Ectodermal cell (in vitro differentiated cells): ENCODE measurements around the gene ADGRL2.
"Not testable (repeated sequence)": the region's sequence is repeated elsewhere in the genome, so short reads cannot be mapped to it uniquely, and the experiment has no call there.

ENCODE experiments used
- H3K27ac ChIP-seq: 2 replicates; pipeline ENCODE4 v1.7.0; 2013; ENCODE audit warnings: mild to moderate bottlenecking, low read depth, low read length; ENCODE audit not compliant: insufficient read depth, poor library complexity, severe bottlenecking
- H3K27me3 ChIP-seq: 2 replicates; pipeline ENCODE4 v1.7.0; 2013; ENCODE audit warnings: mild to moderate bottlenecking, low read length; ENCODE audit not compliant: insufficient read depth, control insufficient read depth, poor library complexity, severe bottlenecking
- H3K36me3 ChIP-seq: one replicate; pipeline ENCODE4 v1.7.0; 2013; ENCODE audit warnings: low read length; ENCODE audit not compliant: control insufficient read depth, insufficient read depth
- H3K4me1 ChIP-seq: one replicate; pipeline ENCODE4 v1.7.0; 2013; ENCODE audit warnings: low read length; ENCODE audit not compliant: control insufficient read depth, insufficient read depth
- H3K4me3 ChIP-seq: 2 replicates; pipeline ENCODE4 v1.7.0; 2013; ENCODE audit warnings: low read depth, low read length, control low read depth; ENCODE audit not compliant: insufficient read depth
- H3K9me3 ChIP-seq: 2 replicates; pipeline ENCODE4 v1.7.0; 2013; ENCODE audit warnings: mild to moderate bottlenecking, low read length, moderate library complexity; ENCODE audit not compliant: control insufficient read depth
- WGBS, 2 experiments: methylation state at CpG; one replicate each; pipeline ENCODE4 v1.1.7; 2013; ENCODE audit warnings: missing lambda C conversion rate in 2 of 2; 5-methylcytosine and 5-hydroxymethylcytosine counted together

The ADGRL2 gene

GRCh38 chr1:81873946-81874345 is 73.2 kb downstream of the ADGRL2 start:
- H3K9me3 ChIP-seq = no peaks in the 10 kb centered on the region
- peaks cover 6% of the 10 kb centered on the region for H3K4me1 ChIP-seq
- no peaks in the 10 kb centered on the region for H3K36me3 ChIP-seq
- WGBS, 2 experiments = 86 to 95% methylated on average over 1 of the region's 1 CpG
- H3K27me3 ChIP-seq = no peaks in the 10 kb centered on the region
- H3K27ac ChIP-seq = no peak overlapping the region
- no peak overlapping the region for H3K4me3 ChIP-seq

- 74 to 88% methylated on average over 1 of the region's 1 CpG for WGBS, 2 experiments
- no peaks in the 10 kb centered on the region for H3K36me3 ChIP-seq
- H3K27ac ChIP-seq = no peak overlapping the region
- H3K4me3 ChIP-seq = no peak overlapping the region
- H3K9me3 ChIP-seq = no peaks in the 10 kb centered on the region
- no peaks in the 10 kb centered on the region for H3K27me3 ChIP-seq
- H3K4me1 ChIP-seq = peaks cover 6% of the 10 kb centered on the region
These were observed 73.7 kb downstream of the ADGRL2 start for GRCh38 chr1:81874461-81874860.

- 81 to 85% methylated on average over 2 to 3 of the region's 3 CpGs for WGBS, 2 experiments
- no peaks in the 10 kb centered on the region for H3K27me3 ChIP-seq
- no peak overlapping the region for H3K27ac ChIP-seq
- no peak overlapping the region for H3K4me3 ChIP-seq
- H3K9me3 ChIP-seq = no peaks in the 10 kb centered on the region
- H3K4me1 ChIP-seq = peaks cover 6% of the 10 kb centered on the region
- H3K36me3 ChIP-seq = no peaks in the 10 kb centered on the region
These were observed 74.2 kb downstream of the ADGRL2 start for GRCh38 chr1:81874940-81875339.

- peaks cover 6% of the 10 kb centered on the region for H3K4me1 ChIP-seq
- H3K4me3 ChIP-seq = no peak overlapping the region
- 80 to 85% methylated on average over 1 to 2 of the region's 2 CpGs for WGBS, 2 experiments
- H3K27me3 ChIP-seq = no peaks in the 10 kb centered on the region
- H3K9me3 ChIP-seq = no peaks in the 10 kb centered on the region
- H3K36me3 ChIP-seq = no peaks in the 10 kb centered on the region
- no peak overlapping the region for H3K27ac ChIP-seq
These were observed 76.4 kb downstream of the ADGRL2 start for GRCh38 chr1:81876901-81877733.

GRCh38 chr1:81877940-81878339 is 77.2 kb downstream of the ADGRL2 start:
- no peaks in the 10 kb centered on the region for H3K36me3 ChIP-seq

GRCh38 chr1:81878538-81878937 is 77.8 kb downstream of the ADGRL2 start:
- Histone ChIP-seq H3K9me3 (no peaks in the 10 kb centered on the region), H3K27ac (no peak overlapping the region), H3K27me3 (no peaks in the 10 kb centered on the region), H3K36me3 (no peaks in the 10 kb centered on the region), H3K4me1 (peaks cover 6% of the 10 kb centered on the region), H3K4me3 (no peak overlapping the region)
- WGBS, 2 experiments = no CpG with 5 or more reads among the region's 1 CpG

More at GRCh38 chr1:81877940-81878339, 77.2 kb downstream of the ADGRL2 start:
- no peaks in the 10 kb centered on the region for H3K27me3 ChIP-seq
- 90 to 100% methylated on average over 1 of the region's 1 CpG for WGBS, 2 experiments
- no peak overlapping the region for H3K4me3 ChIP-seq
- peaks cover 6% of the 10 kb centered on the region for H3K4me1 ChIP-seq
- no peak overlapping the region for H3K27ac ChIP-seq
- no peaks in the 10 kb centered on the region for H3K9me3 ChIP-seq

GRCh38 chr1:81880781-81881180 is 80.0 kb downstream of the ADGRL2 start:
- H3K27ac ChIP-seq = no peak overlapping the region
- no peak overlapping the region for H3K4me3 ChIP-seq
- H3K36me3 ChIP-seq = no peaks in the 10 kb centered on the region
- H3K9me3 ChIP-seq = no peaks in the 10 kb centered on the region
- WGBS, 2 experiments = 100% methylated on average over 1 of the region's 1 CpG; no CpG with 5 or more reads in 1 of the 2 experiments
- no peaks in the 10 kb centered on the region for H3K4me1 ChIP-seq
- H3K27me3 ChIP-seq = no peaks in the 10 kb centered on the region

GRCh38 chr1:81885291-81885690 is 84.6 kb downstream of the ADGRL2 start:
- Histone ChIP-seq H3K9me3 (no peaks in the 10 kb centered on the region), H3K4me3 (no peak overlapping the region), H3K4me1 (no peaks in the 10 kb centered on the region), H3K27me3 (no peaks in the 10 kb centered on the region), H3K36me3 (peaks cover 1% of the 10 kb centered on the region), H3K27ac (no peak overlapping the region)
- WGBS, 2 experiments = 96 to 97% methylated on average over 3 to 4 of the region's 4 CpGs

- WGBS, 2 experiments = 94 to 97% methylated on average over 5 to 6 of the region's 6 CpGs
- H3K4me3 ChIP-seq, H3K9me3 ChIP-seq, H3K36me3 ChIP-seq, H3K27ac ChIP-seq, H3K4me1 ChIP-seq, H3K27me3 ChIP-seq: not testable (repeated sequence)
These were observed 85.6 kb downstream of the ADGRL2 start for GRCh38 chr1:81886292-81886691.

GRCh38 chr1:81887421-81888144 is 86.8 kb downstream of the ADGRL2 start:
- Histone ChIP-seq H3K36me3 (peaks cover 4% of the 10 kb centered on the region), H3K9me3 (no peaks in the 10 kb centered on the region), H3K27ac (no peak overlapping the region), H3K4me1 (peaks cover 6% of the 10 kb centered on the region), H3K4me3 (no peak overlapping the region), H3K27me3 (no peaks in the 10 kb centered on the region)
- WGBS, 2 experiments = 98 to 99% methylated on average over 3 of the region's 5 CpGs
